ENCODE data around the gene COG4.
"Not testable (repeated sequence)": the region's sequence is repeated elsewhere in the genome, so short reads cannot be mapped to it uniquely, and the experiment has no call there.

Gene COG4

GRCh38 chr16:70527315-70527996 is 4.1 kb upstream of the COG4 start:
- no peak for DNase-seq (ENCODE audit: low spot score)

- no peak for DNase-seq (ENCODE audit: low spot score)
Observed at GRCh38 chr16:70526403-70526802, 3.0 kb upstream of the COG4 start.

- not testable (repeated sequence) for DNase-seq (ENCODE audit: low spot score)
Observed at GRCh38 chr16:70524399-70524825, 1.1 kb upstream of the COG4 start.

- peak; percentile 41 for DNase-seq (ENCODE audit: low spot score)
Observed at GRCh38 chr16:70523743-70524398, 517 bp upstream of the COG4 start, which contains the start of gene SF3B3. Gene SF3B3 (plus strand): TSS chr16:70523816. CDS start chr16:70526657, 2,841 bp downstream.

GRCh38 chr16:70522216-70523075 is 908 bp downstream of the COG4 start:
- no peak for DNase-seq (ENCODE audit: low spot score)

- DNase-seq (ENCODE audit: low spot score): no peak
Observed at GRCh38 chr16:70520612-70521297, 2.6 kb downstream of the COG4 start.

GRCh38 chr16:70512456-70512855 is 10.9 kb downstream of the COG4 start:
- DNase-seq (ENCODE audit: low spot score): no peak

- DNase-seq (ENCODE audit: low spot score): no peak
Observed at GRCh38 chr16:70511833-70512232, 11.5 kb downstream of the COG4 start.

GRCh38 chr16:70510216-70510615 is 13.1 kb downstream of the COG4 start:
- no peak for DNase-seq (ENCODE audit: low spot score)

GRCh38 chr16:70508752-70509151 is 14.6 kb downstream of the COG4 start:
- no peak for DNase-seq (ENCODE audit: low spot score)

- no peak for DNase-seq (ENCODE audit: low spot score)
Observed at GRCh38 chr16:70496513-70496912, 26.8 kb downstream of the COG4 start.

GRCh38 chr16:70495425-70496182 is 27.8 kb downstream of the COG4 start:
- DNase-seq (ENCODE audit: low spot score): no peak

- DNase-seq (ENCODE audit: low spot score): no peak
Observed at GRCh38 chr16:70494777-70495176, 28.6 kb downstream of the COG4 start.

GRCh38 chr16:70494202-70494770 is 29.1 kb downstream of the COG4 start:
- no peak for DNase-seq (ENCODE audit: low spot score)

GRCh38 chr16:70493802-70494201 is 29.6 kb downstream of the COG4 start:
- DNase-seq (ENCODE audit: low spot score): no peak

GRCh38 chr16:70490261-70490660 is 33.1 kb downstream of the COG4 start:
- DNase-seq (ENCODE audit: low spot score): no peak

- no peak for DNase-seq (ENCODE audit: low spot score)
Observed at GRCh38 chr16:70484867-70485266, 38.5 kb downstream of the COG4 start.

GRCh38 chr16:70483426-70483825 is 39.9 kb downstream of the COG4 start:
- no peak for DNase-seq (ENCODE audit: low spot score)

- peak; percentile 8 for DNase-seq (ENCODE audit: low spot score)
Observed at GRCh38 chr16:70482624-70483023, 40.7 kb downstream of the COG4 start.

- DNase-seq (ENCODE audit: low spot score): peak; percentile 92
Observed at GRCh38 chr16:70481929-70482536, 41.3 kb downstream of the COG4 start.
